Pancreas (tissue), 10 donors: Measurements from ENCODE around the gene USB1. TPM values are rescaled to one million over a fixed set of nuclear protein-coding genes. Genes with fewer than 3 reads are reported as not detected.
"Not testable (repeated sequence)": the region's sequence is repeated elsewhere in the genome, so short reads cannot be mapped to it uniquely, and the experiment has no call there.

Experiments
- ATAC-seq, 4 donors: fragments of 200-7000 bp; cut with Tn5 transposase; one replicate each; pipeline versions ENCODE4 v1.8.0 to v1.9.1; 2020; ENCODE audit warnings: mild to moderate bottlenecking in 4 of 4, moderate library complexity in 4 of 4
- DNase-seq, 6 donors: peaks; one replicate each; pipeline ENCODE4 v3.0.0-alpha.2; 2020
- FAIRE-seq: peaks from 2 replicates; lab custom pipeline; 2012; peaks lifted over from hg19 to GRCh38; lab: Jason Lieb, UNC
- H3K27ac ChIP-seq, 4 donors: fragments of 200-600 bp; sonication (generic); 1 replicate in 3 of 4; 2 replicates in 1 of 4; pipeline versions ENCODE4 v1.5.0 to v1.8.0; 2020
- H3K27me3 ChIP-seq, 4 donors: fragments of 200-600 bp; one replicate each; pipeline ENCODE4 v1.8.0; 2021
- H3K36me3 ChIP-seq, 3 donors: fragments of 200-600 bp; sonication (generic) in 1 of 3; one replicate each; pipeline versions ENCODE4 v1.5.0 to v1.8.0; 2020 to 2021
- H3K4me1 ChIP-seq, 3 donors: fragments of 200-600 bp; one replicate each; pipeline ENCODE4 v1.8.0; 2021
- H3K4me3 ChIP-seq, 4 donors: fragments of 200-600 bp; sonication (generic) in 2 of 4; one replicate each; pipeline versions ENCODE4 v1.5.0 to v1.8.0; 2020 to 2021
- H3K9me3 ChIP-seq, 4 donors: fragments of 200-600 bp; one replicate each; pipeline ENCODE4 v1.8.0; 2021
- WGBS, 2 donors: extraction: QIAGEN DNeasy Blood & Tissue Kit; methylation state at CpG; one replicate each; pipeline ENCODE4 v1.1.7; 2013; 5-methylcytosine and 5-hydroxymethylcytosine counted together
- intact Hi-C, 3 donors: fragments of 100-400 bp; cut with DNase I; formaldehyde crosslinking; loops; one replicate each; pipeline versions ENCODE4 v1.11.1 to v1.14.2; 2022
- polyA plus RNA-seq, 2 donors: library from polyadenylated mRNA; stranded (reverse); fragments of 200-250 nt; gene quantifications; one replicate each; pipeline ENCODE4 v1.2.3, GENCODE V29; 2013
- total RNA-seq, 6 donors: library from RNA; stranded (reverse); fragmentation: NEBNext Ultra II Directional in 4 of 6; extraction: Animal tissue kit (Norgen Biotek cat#: 25700) in 4 of 6; gene quantifications; one replicate each; pipeline versions ENCODE4 v1.2.1 to v1.2.4, GENCODE V29; 2021 to 2023
- TF ChIP-seq, protein P1 (sequence below), 4 donors: fragments of 200-600 bp; sonication (generic) in 3 of 4; IDR thresholded peaks; one replicate each; pipeline versions ENCODE4 v1.5.0 to v1.8.0; 2021; ENCODE audit warnings: antibody characterized with exemption in 4 of 4
- donor health status: healthy with polysubstance abuse.
- donor health status: DM: no; HTN: no; CAD: no; lungs with moderate emphysema.
- donor health status: DM: no; HTN: no; CAD: no.
- donor health status: control.
- donor health status: control.
- donor health status: Bipolar disorder and iron deficiency.
- donor health status: DM: yes; HTN: yes; CAD: no.
- donor health status: DM: no; HTN: no; CAD: no.
- donor health status: DM: no; HTN: no; CAD: no.
- donor health status: DM: yes; HTN: yes; CAD: no.

USB1 gene
- total and polyA plus RNA-seq, 8 donors = 13.5 to 23.6 (median 17.7) TPM

DNA sequence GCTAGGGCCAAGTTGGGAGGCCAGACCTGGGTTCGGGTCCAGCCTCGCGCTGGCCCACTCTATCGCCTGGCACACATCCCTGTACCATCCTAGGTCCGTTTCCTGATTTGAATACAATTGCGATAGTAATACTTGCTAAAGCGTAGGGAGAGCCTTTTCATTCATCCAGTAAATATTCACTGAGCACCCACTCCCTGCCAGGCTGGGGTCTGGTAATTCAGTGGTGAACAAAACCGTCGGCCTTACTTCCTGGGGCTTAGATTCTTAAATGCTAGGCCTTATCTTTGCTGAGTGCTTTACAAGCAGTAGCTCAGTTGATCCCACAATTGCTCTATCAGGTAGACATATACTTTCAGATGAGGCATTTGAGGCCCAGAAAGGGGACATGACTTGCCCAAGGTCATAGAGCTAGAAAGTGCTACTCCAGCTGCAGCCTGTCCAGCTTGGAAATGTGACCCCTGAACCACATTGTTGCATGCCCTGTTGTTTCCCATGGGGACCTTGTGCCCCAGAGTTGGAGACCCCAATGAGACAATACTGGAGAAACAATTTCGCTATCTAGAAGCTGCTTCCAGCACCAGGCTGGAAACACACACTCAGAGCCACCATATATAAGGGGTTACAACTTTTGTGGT, 691 bp downstream of the USB1 start:
- Histone ChIP-seq H3K9me3 (no peaks in the 10 kb centered on the region), H3K27ac (no peak overlapping the region), H3K4me1 (peaks cover 4 to 15% (median 5%) of the 10 kb centered on the region in 3 donors), H3K4me3 (peak overlapping the region; percentile 66 to 83 (median 73)), H3K36me3 (peaks cover 3 to 14% (median 7%) of the 10 kb centered on the region in 3 donors), H3K27me3 (no peaks in the 10 kb centered on the region)
- TF ChIP-seq, protein P1, sequence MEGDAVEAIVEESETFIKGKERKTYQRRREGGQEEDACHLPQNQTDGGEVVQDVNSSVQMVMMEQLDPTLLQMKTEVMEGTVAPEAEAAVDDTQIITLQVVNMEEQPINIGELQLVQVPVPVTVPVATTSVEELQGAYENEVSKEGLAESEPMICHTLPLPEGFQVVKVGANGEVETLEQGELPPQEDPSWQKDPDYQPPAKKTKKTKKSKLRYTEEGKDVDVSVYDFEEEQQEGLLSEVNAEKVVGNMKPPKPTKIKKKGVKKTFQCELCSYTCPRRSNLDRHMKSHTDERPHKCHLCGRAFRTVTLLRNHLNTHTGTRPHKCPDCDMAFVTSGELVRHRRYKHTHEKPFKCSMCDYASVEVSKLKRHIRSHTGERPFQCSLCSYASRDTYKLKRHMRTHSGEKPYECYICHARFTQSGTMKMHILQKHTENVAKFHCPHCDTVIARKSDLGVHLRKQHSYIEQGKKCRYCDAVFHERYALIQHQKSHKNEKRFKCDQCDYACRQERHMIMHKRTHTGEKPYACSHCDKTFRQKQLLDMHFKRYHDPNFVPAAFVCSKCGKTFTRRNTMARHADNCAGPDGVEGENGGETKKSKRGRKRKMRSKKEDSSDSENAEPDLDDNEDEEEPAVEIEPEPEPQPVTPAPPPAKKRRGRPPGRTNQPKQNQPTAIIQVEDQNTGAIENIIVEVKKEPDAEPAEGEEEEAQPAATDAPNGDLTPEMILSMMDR (IDR thresholded peaks at IDR 0.05) = no peak
- DNase-seq (peak in 1 of 6 donors; percentile 5), FAIRE-seq (no peak), ATAC-seq (no peak)
- 31 to 34% methylated on average over 9 to 10 of the region's 10 CpGs for WGBS, 2 donors
- intact Hi-C loops = loop anchor here in 1 of 3 donors (5.0 kb wide), 1 partner anchor 100 kb away; no protein-coding TSS in a partner anchor

DNA sequence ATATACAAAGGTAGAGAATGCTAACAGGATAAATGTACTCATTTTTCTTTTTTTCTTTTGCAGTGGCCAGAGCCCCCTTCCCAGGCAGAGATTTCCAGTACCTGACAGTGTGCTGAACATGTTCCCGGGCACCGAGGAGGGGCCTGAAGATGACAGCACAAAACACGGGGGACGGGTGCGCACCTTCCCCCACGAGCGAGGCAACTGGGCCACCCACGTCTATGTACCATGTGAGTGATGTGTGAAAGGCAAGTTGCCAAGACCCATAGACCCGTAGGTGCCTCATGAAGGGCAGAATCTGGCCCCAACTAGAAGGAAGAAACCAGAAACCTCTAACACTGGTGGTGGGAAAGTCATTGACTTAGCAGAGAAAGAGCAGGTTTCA, 1.2 kb downstream of the USB1 start:
- TF ChIP-seq, protein P1 (IDR thresholded peaks at IDR 0.05) = no peak
- 77 to 82% methylated on average over 9 of the region's 9 CpGs for WGBS, 2 donors
- ATAC-seq (no peak), FAIRE-seq (no peak), DNase-seq (peak in 1 of 6 donors; percentile 42)
- Histone ChIP-seq H3K9me3 (no peaks in the 10 kb centered on the region), H3K27me3 (no peaks in the 10 kb centered on the region), H3K4me1 (peaks cover 4 to 15% (median 5%) of the 10 kb centered on the region in 3 donors), H3K36me3 (peaks cover 0 to 8% (median 2%) of the 10 kb centered on the region in 3 donors), H3K4me3 (no peak overlapping the region), H3K27ac (no peak overlapping the region)
- intact Hi-C loops = loop anchor here in 1 of 3 donors (5.0 kb wide), 1 partner anchor 100 kb away; no protein-coding TSS in a partner anchor

DNA sequence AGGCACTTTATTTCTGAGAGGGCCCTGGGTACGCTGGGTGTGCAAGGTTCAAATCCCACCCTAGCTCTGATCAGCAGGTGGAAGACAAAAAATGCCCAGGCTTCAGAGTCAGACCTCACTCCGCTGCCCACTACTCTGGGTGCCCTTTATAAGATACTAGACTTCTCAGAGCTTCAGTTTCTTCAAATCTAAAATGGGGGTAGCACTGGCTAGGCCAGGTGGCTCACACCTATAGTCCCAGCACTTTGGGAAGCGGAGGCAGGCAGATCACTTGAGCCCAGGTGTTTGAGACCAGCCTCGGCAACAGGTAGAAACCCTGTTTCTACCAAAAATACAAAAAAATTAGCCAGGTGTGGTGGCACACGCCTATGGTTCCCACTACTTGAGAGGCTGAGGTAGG, 1.7 kb downstream of the USB1 start:
- TF ChIP-seq, protein P1 (IDR thresholded peaks at IDR 0.05) = no peak
- ATAC-seq (no peak), DNase-seq (peak in 1 of 6 donors; percentile 18), FAIRE-seq (no peak)
- H3K4me3 ChIP-seq = no peak overlapping the region
- peaks cover 0 to 3% (median 0%) of the 10 kb centered on the region in 3 donors for H3K36me3 ChIP-seq
- 92 to 93% methylated on average over 5 of the region's 5 CpGs for WGBS, 2 donors
- H3K27ac ChIP-seq = no peak overlapping the region
- no peaks in the 10 kb centered on the region for H3K27me3 ChIP-seq
- intact Hi-C loops = loop anchor here in 1 of 3 donors (5.0 kb wide), 1 partner anchor 101 kb away; no protein-coding TSS in a partner anchor
- no peaks in the 10 kb centered on the region for H3K9me3 ChIP-seq
- peaks cover 4 to 15% (median 5%) of the 10 kb centered on the region in 3 donors for H3K4me1 ChIP-seq

DNA sequence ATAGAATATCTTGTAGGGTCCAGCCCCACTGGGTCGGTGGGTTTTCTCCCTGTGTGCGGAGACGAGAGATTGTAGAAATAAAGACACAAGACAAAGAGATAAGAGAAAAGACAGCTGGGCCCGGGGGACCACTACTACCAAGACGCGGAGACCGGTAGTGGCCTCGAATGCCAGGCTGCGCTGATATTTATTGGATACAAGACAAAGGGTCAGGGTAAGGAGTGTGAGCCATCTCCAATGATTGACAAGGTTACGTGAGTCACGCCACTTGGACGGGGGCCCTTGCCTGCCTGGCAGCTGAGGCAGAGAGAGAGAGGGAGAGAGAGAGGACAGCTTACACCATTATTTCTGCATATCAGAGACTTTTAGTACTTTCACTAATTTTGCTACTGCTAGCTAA, 3.5 kb downstream of the USB1 start:
- H3K36me3 ChIP-seq, H3K27me3 ChIP-seq, H3K4me3 ChIP-seq, H3K9me3 ChIP-seq, ATAC-seq, H3K4me1 ChIP-seq, FAIRE-seq: not testable (repeated sequence)
- peak in 3 of 6 donors; percentile 66 to 83 (median 81) for DNase-seq
- 47 to 58% methylated on average over 12 of the region's 12 CpGs for WGBS, 2 donors
- peak overlapping the region in 1 of 4 donors; percentile 2 for H3K27ac ChIP-seq
- intact Hi-C loops = loop anchor here in 1 of 3 donors (5.0 kb wide), 1 partner anchor 102 kb away; no protein-coding TSS in a partner anchor

DNA sequence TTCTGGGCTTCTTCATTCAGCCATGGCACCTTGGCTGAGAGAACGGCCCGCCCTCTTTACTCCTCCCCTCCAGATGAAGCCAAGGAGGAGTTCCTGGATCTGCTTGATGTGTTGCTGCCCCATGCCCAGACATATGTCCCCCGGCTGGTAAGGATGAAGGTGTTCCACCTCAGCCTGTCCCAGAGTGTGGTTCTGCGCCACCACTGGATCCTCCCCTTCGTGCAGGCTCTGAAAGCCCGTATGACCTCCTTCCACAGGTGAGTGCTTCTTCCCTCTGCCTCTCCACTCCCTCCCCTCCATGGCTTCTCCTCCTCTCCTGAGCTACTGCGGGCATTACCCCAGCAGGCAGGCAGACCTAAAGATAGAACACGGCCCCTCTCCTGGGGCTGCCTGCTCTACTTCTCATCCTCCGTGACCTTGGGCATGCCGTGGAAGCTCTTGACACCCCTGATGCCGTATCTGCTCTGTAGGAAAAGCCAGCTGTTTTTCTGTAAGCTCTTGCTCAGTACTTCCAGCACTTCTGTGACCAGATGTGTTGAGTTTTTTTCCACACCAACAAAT, 8.7 kb downstream of the USB1 start:
- Histone ChIP-seq H3K9me3 (no peaks in the 10 kb centered on the region), H3K36me3 (peaks cover 0 to 16% (median 3%) of the 10 kb centered on the region in 3 donors), H3K4me3 (no peak overlapping the region), H3K4me1 (peaks cover under 1 to 2% (median 1%) of the 10 kb centered on the region in 3 donors), H3K27ac (no peak overlapping the region), H3K27me3 (no peaks in the 10 kb centered on the region)
- no peak for FAIRE-seq
- intact Hi-C loops = loop anchor here in 1 of 3 donors (10.0 kb wide), 1 partner anchor 435 kb away; no protein-coding TSS in a partner anchor
- 86 to 89% methylated on average over 11 of the region's 11 CpGs for WGBS, 2 donors
- no peak for DNase-seq
- no peak for ATAC-seq
- TF ChIP-seq, protein P1 (IDR thresholded peaks at IDR 0.05) = no peak
